SK-N-SH (cell line): ENCODE results near the gene ROR2. TPM values are rescaled to one million over a fixed set of nuclear protein-coding genes. Genes with fewer than 3 reads are reported as not detected.

Experiments
- CTCF ChIA-PET: fragments of 300-600, 350-600 bp; formaldehyde crosslinking; extraction: SDS; loops from one replicate; lab custom pipeline; 2021; lab: Yijun Ruan, JAX
- POLR2A ChIA-PET: fragments of 350-600 bp; sonication (Branson Sonifier 250); formaldehyde crosslinking; extraction: SDS; loops from one replicate; lab custom pipeline; 2020; ENCODE audit warnings: antibody characterized with exemption, inconsistent platforms; lab: Yijun Ruan, JAX
- DNase-seq: peaks from one replicate; pipeline ENCODE4 v3.0.0; 2012
- H2AFZ ChIP-seq: fragments of 200-600 bp; sonication (generic); 2 replicates; pipeline ENCODE4 v1.8.1; 2016; ENCODE audit warnings: antibody characterized with exemption, mild to moderate bottlenecking, low read depth
- H3F3A ChIP-seq: fragments of 200-600 bp; sonication (generic); replicated peaks from 2 replicates; pipeline ENCODE3; 2016; ENCODE audit warnings: antibody characterized with exemption, mild to moderate bottlenecking; ENCODE audit not compliant: insufficient read depth
- H3K27ac ChIP-seq, 2 experiments: fragments of 200-500 bp in 1 of 2; fragments of 200-600 bp in 1 of 2; sonication (Bioruptor generic) in 1 of 2; sonication (generic), shearing (Covaris generic) in 1 of 2; 2 replicates each; pipeline versions ENCODE4 v1.5.1 to v1.6.1; 2014 to 2016; ENCODE audit warnings: low read depth in 2 of 2, inconsistent platforms in 1 of 2, low read length in 1 of 2, mild to moderate bottlenecking in 1 of 2, mixed read lengths in 1 of 2
- H3K27me3 ChIP-seq: fragments of 200-600 bp; sonication (generic), shearing (Covaris generic); 2 replicates; pipeline ENCODE4 v1.6.1; 2016; ENCODE audit warnings: mixed run types; ENCODE audit not compliant: insufficient read depth
- H3K36me3 ChIP-seq, 2 experiments: fragments of 200-500 bp in 1 of 2; fragments of 200-600 bp in 1 of 2; sonication (Bioruptor generic) in 1 of 2; sonication (generic) in 1 of 2; replicated peaks in 1 of 2; 2 replicates each; pipeline versions ENCODE3 to v1.5.1; 2014 to 2016; ENCODE audit warnings: low read length in 1 of 2, mild to moderate bottlenecking in 1 of 2; ENCODE audit not compliant: insufficient read depth in 2 of 2, control insufficient read depth in 1 of 2
- H3K4me1 ChIP-seq, 2 experiments: fragments of 200-500 bp in 1 of 2; fragments of 200-600 bp in 1 of 2; sonication (Bioruptor generic) in 1 of 2; sonication (generic), shearing (Covaris generic) in 1 of 2; 2 replicates each; pipeline versions ENCODE4 v1.5.1 to v1.6.1; 2014 to 2016; ENCODE audit warnings: low read depth in 1 of 2, low read length in 1 of 2, mixed run types in 1 of 2; ENCODE audit not compliant: insufficient read depth in 2 of 2, control insufficient read depth in 1 of 2
- H3K4me2 ChIP-seq: fragments of 200-600 bp; sonication (generic), shearing (Covaris generic); 2 replicates; pipeline ENCODE4 v1.6.1; 2017; ENCODE audit warnings: mixed run types
- H3K4me3 ChIP-seq, 2 experiments: fragments of 200-500 bp in 1 of 2; fragments of 200-600 bp in 1 of 2; sonication (Bioruptor generic) in 1 of 2; sonication (generic), shearing (Covaris generic) in 1 of 2; 2 replicates each; pipeline versions ENCODE4 v1.5.1 to v1.8.1; 2014 to 2016; ENCODE audit warnings: low read depth in 2 of 2, inconsistent platforms in 1 of 2, low read length in 1 of 2, mild to moderate bottlenecking in 1 of 2, mixed read lengths in 1 of 2, moderate library complexity in 1 of 2
- H3K79me2 ChIP-seq: fragments of 200-600 bp; sonication (generic); 2 replicates; pipeline ENCODE4 v1.8.1; 2017; ENCODE audit warnings: mild to moderate bottlenecking; ENCODE audit not compliant: insufficient read depth
- H3K9ac ChIP-seq: fragments of 200-600 bp; sonication (generic); 2 replicates; pipeline ENCODE4 v1.6.1; 2017; ENCODE audit warnings: mixed run types
- H3K9me2 ChIP-seq: fragments of 200-600 bp; sonication (generic); 2 replicates; pipeline ENCODE4 v1.6.1; 2017; ENCODE audit warnings: mixed run types
- H3K9me3 ChIP-seq: fragments of 200-600 bp; sonication (generic); 2 replicates; pipeline ENCODE4 v1.6.1; 2017; ENCODE audit warnings: mixed run types, mild to moderate bottlenecking, moderate library complexity
- H4K20me1 ChIP-seq: fragments of 200-600 bp; sonication (generic); 2 replicates; pipeline ENCODE4 v1.6.1; 2017; ENCODE audit warnings: mild to moderate bottlenecking, mixed run types; ENCODE audit not compliant: insufficient read depth
- CHD2 ChIP-seq: fragments of 150-350 bp; IDR thresholded peaks from 2 replicates; pipeline ENCODE4 v1.6.1; 2018; ENCODE audit warnings: low read length; ENCODE audit not compliant: partially characterized antibody
- ELF1 ChIP-seq: IDR thresholded peaks from 2 replicates; pipeline ENCODE4 v1.4.0; 2012
- FOSL2 ChIP-seq: IDR thresholded peaks from 2 replicates; pipeline ENCODE4 v1.4.0; 2012; ENCODE audit warnings: low read depth, mild to moderate bottlenecking, moderate library complexity, borderline replicate concordance
- FOXJ3 ChIP-seq: sonication (generic); formaldehyde crosslinking; IDR thresholded peaks from 2 replicates; pipeline ENCODE4 v1.5.1; 2020; ENCODE audit warnings: mild to moderate bottlenecking, missing genetic modification reagents
- GATA2 ChIP-seq: sonication (generic); formaldehyde crosslinking; IDR thresholded peaks from 2 replicates; pipeline ENCODE4 v1.5.0; 2020; ENCODE audit warnings: mild to moderate bottlenecking, missing genetic modification reagents
- MXI1 ChIP-seq: IDR thresholded peaks from 2 replicates; pipeline ENCODE4 v1.6.1; 2012; ENCODE audit warnings: mild to moderate bottlenecking, low read depth, low read length, improper control_type of control experiment
- POLR2AphosphoS5 ChIP-seq: IDR thresholded peaks from 2 replicates; pipeline ENCODE4 v1.6.1; 2012; ENCODE audit warnings: low read depth, low read length
- SIN3A ChIP-seq: IDR thresholded peaks from 2 replicates; pipeline ENCODE4 v1.6.1; 2012; ENCODE audit warnings: low read depth, mild to moderate bottlenecking, low read length, moderate library complexity, borderline replicate concordance
- SMC3 ChIP-seq: IDR thresholded peaks from 2 replicates; pipeline ENCODE4 v1.6.1; 2012; ENCODE audit warnings: low read depth, low read length, improper control_type of control experiment
- TEAD4 ChIP-seq: IDR thresholded peaks from 2 replicates; pipeline ENCODE4 v1.4.0; 2012; ENCODE audit warnings: mild to moderate bottlenecking, borderline replicate concordance; ENCODE audit not compliant: insufficient read depth
- YY1 ChIP-seq: IDR thresholded peaks from 2 replicates; pipeline ENCODE4 v1.4.0; 2012; ENCODE audit warnings: low read depth, mild to moderate bottlenecking
- WGBS: methylation state at CpG from one replicate; pipeline ENCODE4 v1.1.6; 2017; ENCODE audit warnings: low lambda C conversion rate; 5-methylcytosine and 5-hydroxymethylcytosine counted together
- polyA plus RNA-seq, 3 experiments: library from polyadenylated mRNA; depleted of rRNA; stranded (reverse); fragments of >200 nt; gene quantifications; 2 replicates each; pipeline ENCODE4 v1.2.3, GENCODE V29; 2012
- TF ChIP-seq, protein P1 (sequence below): fragments of 150-350 bp; IDR thresholded peaks from 2 replicates; pipeline ENCODE4 v1.6.1; 2017; ENCODE audit warnings: antibody characterized with exemption, low read length, low read depth, borderline replicate concordance
- TF ChIP-seq, protein P2 (sequence below): IDR thresholded peaks from 2 replicates; pipeline ENCODE4 v1.6.1; 2012; ENCODE audit warnings: mild to moderate bottlenecking, low read depth, low read length, moderate library complexity
- TF ChIP-seq, protein P3 (sequence below): IDR thresholded peaks from 2 replicates; pipeline ENCODE4; 2012
- TF ChIP-seq, protein P4 (sequence below): IDR thresholded peaks from 2 replicates; pipeline ENCODE4 v1.4.0; 2012; ENCODE audit warnings: low read depth, borderline replicate concordance
- TF ChIP-seq, protein P5 (sequence below): IDR thresholded peaks from 2 replicates; pipeline ENCODE4 v1.4.0; 2012; ENCODE audit warnings: low read depth

Gene ROR2
- polyA plus RNA-seq, 1 of the 3 experiments (the other 2 are of a cell fraction), result 0.43 TPM

DNA sequence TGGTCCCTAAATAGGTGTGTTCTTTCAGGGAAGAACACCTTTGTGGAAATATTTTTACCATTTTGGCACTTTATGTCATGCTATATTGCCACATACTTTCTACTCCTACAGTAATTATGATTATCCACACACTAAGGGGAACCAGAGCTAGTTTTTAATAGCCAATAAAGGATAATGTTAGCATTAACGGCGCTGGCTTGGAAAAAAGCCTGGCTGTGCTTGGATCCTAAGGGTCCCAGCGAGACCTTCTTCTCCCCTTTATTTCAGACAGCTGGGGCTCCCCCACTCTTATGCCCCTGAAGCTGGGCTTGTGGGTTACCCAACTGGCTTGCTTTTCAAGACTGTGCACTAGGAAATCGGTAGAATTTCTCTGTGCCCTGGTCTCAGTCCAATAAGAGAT is 367.8 kb downstream of the ROR2 start:
- no peaks in the 10 kb centered on the region for H3K27me3 ChIP-seq
- 63% methylated on average over 4 of the region's 4 CpGs for WGBS
- H2AFZ ChIP-seq, result no peak overlapping the region
- no peak overlapping the region for H3K4me2 ChIP-seq
- no peak overlapping the region for H3K27ac ChIP-seq
- no peaks in the 10 kb centered on the region for H3K36me3 ChIP-seq
- peaks cover 0 to 2% of the 10 kb centered on the region in 2 experiments; a peak in 1 of 4 replicates for H3K4me1 ChIP-seq
- no peak for DNase-seq
- H3K9me3 ChIP-seq, result no peaks in the 10 kb centered on the region
- CTCF ChIA-PET, result no interaction called here
- TF ChIP-seq TEAD4 (no peak), ELF1 (no peak), FOXJ3 (CRISPR knock-in tag) (no peak), POLR2AphosphoS5 (no peak), GATA2 (CRISPR knock-in tag) (no peak), SIN3A (no peak)
- TF ChIP-seq, protein P1, sequence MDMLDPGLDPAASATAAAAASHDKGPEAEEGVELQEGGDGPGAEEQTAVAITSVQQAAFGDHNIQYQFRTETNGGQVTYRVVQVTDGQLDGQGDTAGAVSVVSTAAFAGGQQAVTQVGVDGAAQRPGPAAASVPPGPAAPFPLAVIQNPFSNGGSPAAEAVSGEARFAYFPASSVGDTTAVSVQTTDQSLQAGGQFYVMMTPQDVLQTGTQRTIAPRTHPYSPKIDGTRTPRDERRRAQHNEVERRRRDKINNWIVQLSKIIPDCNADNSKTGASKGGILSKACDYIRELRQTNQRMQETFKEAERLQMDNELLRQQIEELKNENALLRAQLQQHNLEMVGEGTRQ, result no peak
- TF ChIP-seq, protein P2, sequence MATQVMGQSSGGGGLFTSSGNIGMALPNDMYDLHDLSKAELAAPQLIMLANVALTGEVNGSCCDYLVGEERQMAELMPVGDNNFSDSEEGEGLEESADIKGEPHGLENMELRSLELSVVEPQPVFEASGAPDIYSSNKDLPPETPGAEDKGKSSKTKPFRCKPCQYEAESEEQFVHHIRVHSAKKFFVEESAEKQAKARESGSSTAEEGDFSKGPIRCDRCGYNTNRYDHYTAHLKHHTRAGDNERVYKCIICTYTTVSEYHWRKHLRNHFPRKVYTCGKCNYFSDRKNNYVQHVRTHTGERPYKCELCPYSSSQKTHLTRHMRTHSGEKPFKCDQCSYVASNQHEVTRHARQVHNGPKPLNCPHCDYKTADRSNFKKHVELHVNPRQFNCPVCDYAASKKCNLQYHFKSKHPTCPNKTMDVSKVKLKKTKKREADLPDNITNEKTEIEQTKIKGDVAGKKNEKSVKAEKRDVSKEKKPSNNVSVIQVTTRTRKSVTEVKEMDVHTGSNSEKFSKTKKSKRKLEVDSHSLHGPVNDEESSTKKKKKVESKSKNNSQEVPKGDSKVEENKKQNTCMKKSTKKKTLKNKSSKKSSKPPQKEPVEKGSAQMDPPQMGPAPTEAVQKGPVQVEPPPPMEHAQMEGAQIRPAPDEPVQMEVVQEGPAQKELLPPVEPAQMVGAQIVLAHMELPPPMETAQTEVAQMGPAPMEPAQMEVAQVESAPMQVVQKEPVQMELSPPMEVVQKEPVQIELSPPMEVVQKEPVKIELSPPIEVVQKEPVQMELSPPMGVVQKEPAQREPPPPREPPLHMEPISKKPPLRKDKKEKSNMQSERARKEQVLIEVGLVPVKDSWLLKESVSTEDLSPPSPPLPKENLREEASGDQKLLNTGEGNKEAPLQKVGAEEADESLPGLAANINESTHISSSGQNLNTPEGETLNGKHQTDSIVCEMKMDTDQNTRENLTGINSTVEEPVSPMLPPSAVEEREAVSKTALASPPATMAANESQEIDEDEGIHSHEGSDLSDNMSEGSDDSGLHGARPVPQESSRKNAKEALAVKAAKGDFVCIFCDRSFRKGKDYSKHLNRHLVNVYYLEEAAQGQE, result no peak
- TF ChIP-seq, protein P3, sequence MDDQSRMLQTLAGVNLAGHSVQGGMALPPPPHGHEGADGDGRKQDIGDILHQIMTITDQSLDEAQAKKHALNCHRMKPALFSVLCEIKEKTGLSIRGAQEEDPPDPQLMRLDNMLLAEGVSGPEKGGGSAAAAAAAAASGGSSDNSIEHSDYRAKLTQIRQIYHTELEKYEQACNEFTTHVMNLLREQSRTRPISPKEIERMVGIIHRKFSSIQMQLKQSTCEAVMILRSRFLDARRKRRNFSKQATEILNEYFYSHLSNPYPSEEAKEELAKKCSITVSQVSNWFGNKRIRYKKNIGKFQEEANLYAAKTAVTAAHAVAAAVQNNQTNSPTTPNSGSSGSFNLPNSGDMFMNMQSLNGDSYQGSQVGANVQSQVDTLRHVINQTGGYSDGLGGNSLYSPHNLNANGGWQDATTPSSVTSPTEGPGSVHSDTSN, result no peak
- H4K20me1 ChIP-seq, result no peaks in the 10 kb centered on the region
- POLR2A ChIA-PET, result no interaction called here
- no peaks in the 10 kb centered on the region for H3K79me2 ChIP-seq
- no peaks in the 10 kb centered on the region for H3F3A ChIP-seq
- H3K9me2 ChIP-seq, result no peaks in the 10 kb centered on the region
- no peak overlapping the region for H3K9ac ChIP-seq
- no peak overlapping the region for H3K4me3 ChIP-seq

DNA sequence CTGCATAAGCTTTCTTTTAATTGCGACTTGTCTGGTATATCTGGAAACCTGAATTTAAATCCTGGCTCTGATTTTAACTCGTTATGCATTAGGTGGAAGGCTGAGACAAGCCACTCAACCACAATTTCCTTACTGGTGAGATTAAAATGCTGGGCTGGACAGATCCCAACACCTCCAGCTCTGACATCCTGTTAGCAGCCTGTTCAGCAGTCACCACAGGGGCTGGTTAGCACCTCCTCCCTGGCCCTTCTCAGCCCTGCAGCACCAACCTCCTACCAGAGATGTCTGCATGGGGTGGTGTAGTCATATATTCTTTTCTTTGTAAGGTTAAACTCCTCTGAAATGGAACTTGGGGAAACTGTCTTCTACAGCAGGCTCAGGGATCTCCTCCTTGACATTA is 369.9 kb downstream of the ROR2 start:
- no peaks in the 10 kb centered on the region for H4K20me1 ChIP-seq
- 43% methylated on average over 2 of the region's 2 CpGs for WGBS
- POLR2A ChIA-PET, result no interaction called here
- TF ChIP-seq, protein P4, sequence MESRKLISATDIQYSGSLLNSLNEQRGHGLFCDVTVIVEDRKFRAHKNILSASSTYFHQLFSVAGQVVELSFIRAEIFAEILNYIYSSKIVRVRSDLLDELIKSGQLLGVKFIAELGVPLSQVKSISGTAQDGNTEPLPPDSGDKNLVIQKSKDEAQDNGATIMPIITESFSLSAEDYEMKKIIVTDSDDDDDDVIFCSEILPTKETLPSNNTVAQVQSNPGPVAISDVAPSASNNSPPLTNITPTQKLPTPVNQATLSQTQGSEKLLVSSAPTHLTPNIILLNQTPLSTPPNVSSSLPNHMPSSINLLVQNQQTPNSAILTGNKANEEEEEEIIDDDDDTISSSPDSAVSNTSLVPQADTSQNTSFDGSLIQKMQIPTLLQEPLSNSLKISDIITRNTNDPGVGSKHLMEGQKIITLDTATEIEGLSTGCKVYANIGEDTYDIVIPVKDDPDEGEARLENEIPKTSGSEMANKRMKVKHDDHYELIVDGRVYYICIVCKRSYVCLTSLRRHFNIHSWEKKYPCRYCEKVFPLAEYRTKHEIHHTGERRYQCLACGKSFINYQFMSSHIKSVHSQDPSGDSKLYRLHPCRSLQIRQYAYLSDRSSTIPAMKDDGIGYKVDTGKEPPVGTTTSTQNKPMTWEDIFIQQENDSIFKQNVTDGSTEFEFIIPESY, result no peak
- TF ChIP-seq TEAD4 (no peak), MXI1 (no peak), FOSL2 (no peak), YY1 (no peak), SMC3 (no peak), CHD2 (no peak)
- TF ChIP-seq, protein P5, sequence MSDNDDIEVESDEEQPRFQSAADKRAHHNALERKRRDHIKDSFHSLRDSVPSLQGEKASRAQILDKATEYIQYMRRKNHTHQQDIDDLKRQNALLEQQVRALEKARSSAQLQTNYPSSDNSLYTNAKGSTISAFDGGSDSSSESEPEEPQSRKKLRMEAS, result no peak
- TF ChIP-seq, protein P2, result no peak

More for the DNA sequence above, 369.9 kb downstream of the ROR2 start:
- Histone ChIP-seq H2AFZ (no peak overlapping the region), H3K4me1 (peaks cover 0 to 2% of the 10 kb centered on the region in 2 experiments; a peak in 1 of 4 replicates), H3K27ac (no peak overlapping the region), H3K4me2 (no peak overlapping the region), H3K9me3 (no peaks in the 10 kb centered on the region), H3K9me2 (no peaks in the 10 kb centered on the region), H3K4me3 (no peak overlapping the region), H3K9ac (no peak overlapping the region), H3F3A (no peaks in the 10 kb centered on the region), H3K36me3 (no peaks in the 10 kb centered on the region), H3K27me3 (no peaks in the 10 kb centered on the region), H3K79me2 (no peaks in the 10 kb centered on the region)
- no peak for DNase-seq
- CTCF ChIA-PET, result interaction anchor here (1.1 to 1.6 kb wide), 2 partner anchors 89 to 389 kb away, joined by 3 read pairs; no protein-coding TSS in a partner anchor
